Measurements from ENCODE around the gene POLR1H.
A peak's percentile ranks its signal among the peaks of the same experiment; 100 is the strongest.

The POLR1H gene

GRCh38 chr6:30096829-30097228 lies 35.8 kb downstream of the POLR1H start:
- no peak for DNase-seq (ENCODE audit: low read depth)

- DNase-seq (ENCODE audit: low read depth), result no peak
These were observed 37.1 kb downstream of the POLR1H start for GRCh38 chr6:30097902-30098768.

GRCh38 chr6:30100154-30100553 lies 39.1 kb downstream of the POLR1H start:
- DNase-seq (ENCODE audit: low read depth), result no peak

- no peak for DNase-seq (ENCODE audit: low read depth)
These were observed 39.7 kb downstream of the POLR1H start for GRCh38 chr6:30100585-30101443.

- DNase-seq (ENCODE audit: low read depth), result peak; percentile 49
These were observed 40.7 kb downstream of the POLR1H start for GRCh38 chr6:30101444-30102413.

DNA sequence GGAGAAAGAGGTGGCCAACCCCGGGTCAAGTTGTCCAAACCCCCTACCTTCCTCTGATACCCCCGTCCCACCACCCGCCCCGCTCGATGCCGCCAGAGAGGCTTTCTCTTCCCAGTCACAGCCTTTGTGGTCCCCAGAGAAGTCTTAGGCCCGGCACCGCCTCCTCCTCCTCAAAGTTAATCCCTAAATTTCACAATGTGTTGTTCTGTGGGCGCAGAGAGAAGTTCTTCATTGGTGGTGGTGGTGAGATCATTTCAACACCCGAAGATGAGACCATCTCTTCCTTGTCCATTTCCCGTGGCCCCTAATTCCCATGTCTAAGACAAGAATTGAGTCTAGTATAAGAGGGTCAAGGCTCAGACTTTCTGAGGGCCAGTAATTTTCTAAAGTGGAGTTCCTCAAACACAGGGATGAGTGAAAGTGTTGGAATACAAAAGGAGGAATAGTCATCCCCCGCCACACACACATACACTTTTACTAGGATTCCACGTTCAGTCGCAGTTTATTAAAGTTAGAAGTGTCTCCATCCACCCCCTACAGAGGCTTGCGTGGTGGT lies 41.4 kb downstream of the POLR1H start:
- no peak for DNase-seq (ENCODE audit: low read depth)

- DNase-seq (ENCODE audit: low read depth), result peak; percentile 61
These were observed 42.2 kb downstream of the POLR1H start for GRCh38 chr6:30102970-30103871.

DNA sequence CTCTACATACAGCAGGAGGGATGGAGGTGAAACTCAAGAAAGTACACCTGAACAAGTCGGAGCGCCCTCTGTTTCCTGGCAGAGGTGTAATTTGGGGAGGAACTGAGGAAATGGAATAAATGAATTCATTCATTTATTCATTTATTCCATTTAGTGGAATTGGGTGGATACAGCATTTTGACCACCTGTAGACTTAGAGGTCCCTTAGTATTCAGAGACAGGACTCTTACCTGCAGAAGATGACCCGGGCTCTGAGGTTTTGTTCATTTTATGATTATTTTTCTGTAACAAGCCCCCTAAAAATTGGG lies 42.8 kb downstream of the POLR1H start:
- no peak for DNase-seq (ENCODE audit: low read depth)

- no peak for DNase-seq (ENCODE audit: low read depth)
These were observed 43.6 kb downstream of the POLR1H start for GRCh38 chr6:30104661-30105060.

- DNase-seq (ENCODE audit: low read depth), result no peak
These were observed 50.3 kb downstream of the POLR1H start for GRCh38 chr6:30111266-30111856.

DNA sequence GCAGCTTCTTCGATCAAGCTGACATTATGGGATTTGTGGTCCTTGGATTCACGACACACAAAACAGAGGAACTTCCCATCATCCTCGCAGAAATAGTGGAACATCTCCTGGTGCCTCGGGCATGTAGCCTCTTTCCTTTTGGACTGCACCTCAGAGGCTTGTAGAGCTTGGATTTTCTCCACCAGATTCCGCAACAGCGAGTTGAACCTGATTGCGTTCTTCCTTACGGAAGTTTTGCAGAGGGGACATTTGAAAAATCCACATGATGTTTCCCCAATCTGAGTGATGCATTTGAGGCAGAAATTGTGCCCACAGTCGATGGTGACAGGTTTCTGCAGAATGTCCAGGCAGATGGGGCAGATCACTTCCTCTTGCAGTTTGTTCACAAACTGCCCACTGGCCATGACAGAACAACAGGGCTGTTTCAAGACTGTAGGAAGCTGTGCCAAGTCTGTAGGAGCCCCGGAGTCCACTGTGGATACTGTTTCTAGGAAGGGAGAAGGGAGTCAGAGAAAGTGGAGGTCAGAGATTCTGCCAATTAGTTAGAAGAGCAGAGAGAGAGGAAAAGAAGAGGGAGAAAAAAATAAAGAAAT lies 51.4 kb downstream of the POLR1H start:
- no peak for DNase-seq (ENCODE audit: low read depth)

DNA sequence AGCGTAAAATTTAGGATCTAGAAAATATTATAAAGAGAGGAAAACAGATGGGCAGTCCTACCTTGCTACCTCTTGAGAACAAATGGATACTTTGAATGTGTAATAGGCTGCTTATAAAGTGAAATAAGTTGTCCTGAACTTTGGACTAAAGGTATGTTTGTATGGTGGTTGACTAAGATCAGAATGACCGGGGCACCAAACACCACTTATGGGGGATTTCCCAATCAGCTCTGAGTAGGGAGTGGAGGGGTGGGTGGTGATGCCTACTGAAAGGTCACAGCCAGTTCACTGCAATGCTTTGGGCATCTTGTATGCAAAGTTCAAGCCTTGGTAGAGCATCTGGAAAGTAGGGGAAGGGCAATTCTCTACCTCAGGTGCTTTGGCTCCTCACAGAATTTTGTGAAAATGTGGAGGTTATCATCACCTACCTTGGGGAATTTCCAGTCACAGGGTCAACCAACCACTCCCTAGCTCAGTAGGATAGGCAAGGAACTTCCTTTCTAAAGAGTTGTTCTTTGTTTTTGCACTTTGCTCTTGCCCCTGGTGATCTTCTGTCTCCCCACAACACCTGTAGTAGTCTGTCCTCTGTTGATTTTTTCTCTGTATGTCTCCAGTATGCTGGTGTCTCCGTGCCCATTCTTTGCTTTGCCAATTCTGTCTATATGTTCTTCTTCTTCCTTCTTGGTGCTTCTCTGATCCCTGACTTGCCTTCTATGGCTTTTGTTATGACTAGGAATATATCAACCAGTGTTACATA lies 52.1 kb downstream of the POLR1H start, which contains the start of gene TRIM31:
TSS of gene TRIM31 (minus strand) at position 88 of the 757 bp plus-strand sequence. CDS start 285 bp downstream, outside the sequence.
- DNase-seq (ENCODE audit: low read depth), result no peak

DNA sequence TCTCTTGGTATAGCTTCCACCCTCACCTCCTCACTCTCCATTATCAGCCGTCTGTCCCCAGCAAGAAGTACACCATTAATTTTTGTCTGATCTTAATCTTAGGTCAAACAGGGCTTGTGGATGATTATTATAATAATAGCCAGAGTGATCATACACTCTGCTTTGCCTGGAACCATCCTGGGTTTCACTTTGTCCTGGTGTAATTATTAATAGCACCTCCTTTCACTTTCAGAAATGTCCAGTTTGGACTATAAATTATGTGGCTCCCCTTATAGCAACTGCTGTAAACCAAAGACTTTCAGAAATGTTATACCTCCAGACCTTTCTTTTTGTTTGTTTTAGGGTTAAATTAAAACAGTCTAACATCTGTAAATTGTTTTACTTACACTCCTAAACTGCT lies 52.8 kb downstream of the POLR1H start:
- DNase-seq (ENCODE audit: low read depth), result no peak

Data from stimulated activated CD8-positive, alpha-beta memory T cell treated with anti-CD3 and anti-CD28 coated beads, Interleukin-12 subunit alpha, Interleukin-12 subunit beta, amount 100 ng/mL, for 4 hours (primary cell).